ENCODE measurements around the gene PTTG1IP. TPM values are rescaled to one million over a fixed set of nuclear protein-coding genes. Genes with fewer than 3 reads are reported as not detected.

PTTG1IP gene
- total and polyA plus RNA-seq, 10 of the 15 experiments (the other 5 are each of a cell fraction or from before 2014, with no cell fraction given) = 2.4 to 56.4 (median 44.4) TPM

DNA sequence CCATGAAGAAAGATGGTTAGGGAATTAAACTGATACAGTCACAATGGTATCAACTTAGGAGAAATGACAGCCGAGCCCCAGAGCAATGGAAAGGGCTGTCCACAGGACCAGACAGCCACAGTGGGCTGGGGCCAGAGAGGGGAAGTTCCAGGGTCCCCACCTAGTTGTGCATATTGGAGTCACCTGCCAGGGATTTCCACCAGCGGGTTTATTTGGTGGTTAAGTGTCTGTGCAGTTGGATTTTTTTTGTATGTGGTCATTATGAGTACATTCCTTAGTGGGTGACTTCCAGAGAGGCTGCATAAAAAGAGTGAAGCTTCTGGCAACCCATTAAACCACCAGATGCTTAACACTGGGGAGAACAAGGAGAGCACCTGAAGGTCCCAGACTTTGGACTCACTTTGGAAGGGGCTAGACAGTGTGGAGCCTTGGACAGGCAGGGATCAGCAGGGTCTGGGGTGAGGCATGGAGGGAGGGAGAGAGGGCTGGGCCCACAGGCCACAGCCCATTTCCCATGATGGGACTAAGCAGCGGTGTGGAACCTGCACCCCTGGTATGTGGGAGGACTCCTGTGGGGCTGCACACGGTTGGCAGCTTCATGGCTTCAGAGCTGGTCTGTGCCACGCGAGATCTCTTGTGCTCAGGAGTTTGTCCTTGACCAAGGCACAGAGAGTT, 7.8 kb upstream of the PTTG1IP start (continued):
- TF ChIP-seq BHLHE40 (IDR thresholded peaks at IDR 0.05; ENCODE audit: borderline replicate concordance in 1 of 2, low read depth in 2 of 2, low read length in 1 of 2) (peak; percentile 70 to 73), TAF1 (IDR thresholded peaks at IDR 0.05; ENCODE audit: borderline replicate concordance, low read depth, low read length) (no peak), POU2F2 (IDR thresholded peaks at IDR 0.05; ENCODE audit: borderline replicate concordance, low read depth, low read length) (no peak), NR2F1 (conservative IDR thresholded peaks at IDR 0.05) (peak; percentile 10; the same call in 1 of the 2 replicates), TCF7 (IDR thresholded peaks at IDR 0.05; ENCODE audit: borderline replicate concordance) (no peak), STAT3 (IDR thresholded peaks at IDR 0.05; ENCODE audit: low read depth, low read length) (no peak), NFIC (IDR thresholded peaks at IDR 0.05; ENCODE audit: low read depth, low read length) (no peak), SMC3 (IDR thresholded peaks at IDR 0.05; ENCODE audit: borderline replicate concordance, low read length) (no peak), SP1 (IDR thresholded peaks at IDR 0.05; ENCODE audit: low read depth, low read length) (no peak), TCF12 (IDR thresholded peaks at IDR 0.05; ENCODE audit: low read depth, low read length) (0 out of 2 replicates have a peak, but pooled peaks have one; percentile 46), EZH2 (IDR thresholded peaks at IDR 0.05; ENCODE audit: borderline replicate concordance, control insufficient read depth, low read depth, low read length) (no peak), ZNF622 (IDR thresholded peaks at IDR 0.05) (no peak), ETV6 (conservative IDR thresholded peaks at IDR 0.05 in 1 of 2, IDR thresholded peaks at IDR 0.05 in 1 of 2; ENCODE audit: borderline replicate concordance in 1 of 2, low read depth in 1 of 2) (0 out of 4 replicates have a peak, but pooled peaks of 1 of the 2 experiments have one; percentile 2), BACH1 (IDR thresholded peaks at IDR 0.05; ENCODE audit: borderline replicate concordance) (no peak), HDAC2 (IDR thresholded peaks at IDR 0.05) (no peak), CREM (IDR thresholded peaks at IDR 0.05; ENCODE audit: low read depth) (no peak)
- TF ChIP-seq, protein P1, sequence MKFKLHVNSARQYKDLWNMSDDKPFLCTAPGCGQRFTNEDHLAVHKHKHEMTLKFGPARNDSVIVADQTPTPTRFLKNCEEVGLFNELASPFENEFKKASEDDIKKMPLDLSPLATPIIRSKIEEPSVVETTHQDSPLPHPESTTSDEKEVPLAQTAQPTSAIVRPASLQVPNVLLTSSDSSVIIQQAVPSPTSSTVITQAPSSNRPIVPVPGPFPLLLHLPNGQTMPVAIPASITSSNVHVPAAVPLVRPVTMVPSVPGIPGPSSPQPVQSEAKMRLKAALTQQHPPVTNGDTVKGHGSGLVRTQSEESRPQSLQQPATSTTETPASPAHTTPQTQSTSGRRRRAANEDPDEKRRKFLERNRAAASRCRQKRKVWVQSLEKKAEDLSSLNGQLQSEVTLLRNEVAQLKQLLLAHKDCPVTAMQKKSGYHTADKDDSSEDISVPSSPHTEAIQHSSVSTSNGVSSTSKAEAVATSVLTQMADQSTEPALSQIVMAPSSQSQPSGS (IDR thresholded peaks at IDR 0.05; ENCODE audit: low read length) = no peak
